GM12878 (cell line): ENCODE data around the gene DNAH17. TPM values are rescaled to one million over a fixed set of nuclear protein-coding genes. Genes with fewer than 3 reads are reported as not detected.

ENCODE experiments used
- ATAC-seq: fragments of 200-7000 bp; cut with Tn5 transposase; 3 replicates; pipeline ENCODE4 v1.9.1; 2020; ENCODE audit warnings: mild to moderate bottlenecking, moderate library complexity
- BruUV-seq: library from RNA; stranded (reverse); fragments of 400-500 nt; replicated peaks from 2 replicates; lab custom pipeline; 2021; lab: Mats Ljungman, UMichigan
- CTCF ChIA-PET: fragments of 300-600 bp; sonication (Branson Sonifier 250); formaldehyde crosslinking; extraction: SDS; loops from one replicate; lab custom pipeline; 2021; ENCODE audit warnings: inconsistent platforms; lab: Yijun Ruan, JAX
- POLR2A ChIA-PET: fragments of 350-600 bp; formaldehyde crosslinking; extraction: SDS; loops from one replicate; lab custom pipeline; 2021; ENCODE audit warnings: inconsistent platforms; lab: Charles Lee
- RAD21 ChIA-PET: fragments of 300-600 bp; sonication (Branson Sonifier 250); formaldehyde crosslinking; loops from one replicate; lab custom pipeline; 2023; ENCODE audit warnings: antibody characterized with exemption; ENCODE audit not compliant: unreplicated experiment; lab: Charles Lee
- SMC1A ChIA-PET: fragments of 300-600 bp; sonication (Branson Sonifier 250); formaldehyde crosslinking; loops from one replicate; lab custom pipeline; 2023; ENCODE audit not compliant: unreplicated experiment, uncharacterized antibody; lab: Charles Lee
- DNase-seq: peaks from one replicate; pipeline ENCODE4 v3.0.0-alpha.2; 2011; ENCODE audit warnings: low read depth, low spot score
- FAIRE-seq: peaks from 3 replicates; lab custom pipeline; 2011; peaks lifted over from hg19 to GRCh38; lab: Jason Lieb, UNC
- H2AFZ ChIP-seq: 2 replicates; pipeline ENCODE4 v1.6.0; 2011; ENCODE audit warnings: low read depth, low read length, control low read depth; ENCODE audit not compliant: control insufficient read depth
- H3K27ac ChIP-seq: 2 replicates; pipeline ENCODE4 v1.5.1; 2011; ENCODE audit warnings: control low read depth; ENCODE audit not compliant: control insufficient read depth, insufficient read depth
- H3K27me3 ChIP-seq, 2 experiments: replicated peaks in 1 of 2; 2 replicates each; pipeline versions ENCODE4 v1.6.0 to v1.6.1; 2011; ENCODE audit warnings: low read length in 1 of 2; ENCODE audit not compliant: control insufficient read depth in 2 of 2, insufficient read depth in 2 of 2
- H3K36me3 ChIP-seq, 2 experiments: 2 replicates each; pipeline ENCODE4 v1.5.1; 2011; ENCODE audit warnings: low read length in 1 of 2; ENCODE audit not compliant: control insufficient read depth in 2 of 2, insufficient read depth in 2 of 2
- H3K4me1 ChIP-seq: 2 replicates; pipeline ENCODE4 v1.6.1; 2011; ENCODE audit warnings: mild to moderate bottlenecking, low read length, moderate library complexity, mixed read lengths; ENCODE audit not compliant: control insufficient read depth, insufficient read depth
- H3K4me2 ChIP-seq: 2 replicates; pipeline ENCODE4 v1.6.0; 2011; ENCODE audit warnings: control low read depth; ENCODE audit not compliant: control insufficient read depth, insufficient read depth
- H3K4me3 ChIP-seq: fragments of 200-600 bp; sonication (generic); 2 replicates; pipeline ENCODE4 v1.5.1; 2016
- H3K79me2 ChIP-seq: 2 replicates; pipeline ENCODE4 v1.6.0; 2011; ENCODE audit warnings: low read length; ENCODE audit not compliant: control insufficient read depth, insufficient read depth
- H3K9ac ChIP-seq: 2 replicates; pipeline ENCODE4 v1.8.0; 2011; ENCODE audit warnings: low read length, control low read depth, mixed read lengths; ENCODE audit not compliant: control insufficient read depth, insufficient read depth
- H3K9me3 ChIP-seq: replicated peaks from 3 replicates; pipeline ENCODE4 v1.5.1; 2011; ENCODE audit warnings: mild to moderate bottlenecking, low read length; ENCODE audit not compliant: control insufficient read depth, insufficient read depth
- H4K20me1 ChIP-seq: 2 replicates; pipeline ENCODE4 v1.6.0; 2011; ENCODE audit not compliant: control insufficient read depth, insufficient read depth
- CEBPB ChIP-seq, 2 experiments: fragments of 150-350 bp in 1 of 2; IDR thresholded peaks; 2 replicates each; pipeline ENCODE4 v1.6.1; 2012 to 2014; ENCODE audit warnings: low read depth in 2 of 2, low read length in 2 of 2, borderline replicate concordance in 1 of 2, inconsistent platforms in 1 of 2
- EZH2 ChIP-seq: IDR thresholded peaks from 2 replicates; pipeline ENCODE4 v1.6.1; 2012; ENCODE audit warnings: low read depth, mild to moderate bottlenecking, control low read depth, inconsistent platforms, low read length, borderline replicate concordance; ENCODE audit not compliant: control insufficient read depth
- FOXM1 ChIP-seq: IDR thresholded peaks from 2 replicates; pipeline ENCODE4 v1.6.1; 2012; ENCODE audit warnings: low read depth, mild to moderate bottlenecking, inconsistent platforms, low read length, moderate library complexity
- GATAD2B ChIP-seq: fragments of 450-650 bp; conservative IDR thresholded peaks from 2 replicates; pipeline ENCODE4 v1.6.1; 2017; ENCODE audit warnings: low read depth, mild to moderate bottlenecking, moderate library complexity
- MLLT1 ChIP-seq: fragments of 450-650 bp; IDR thresholded peaks from 2 replicates; pipeline ENCODE4 v1.6.1; 2016; ENCODE audit warnings: mild to moderate bottlenecking
- NR2C2 ChIP-seq: IDR thresholded peaks from 2 replicates; pipeline ENCODE4 v1.6.1; 2011; ENCODE audit warnings: borderline replicate concordance, low read depth; ENCODE audit not compliant: control insufficient read depth, insufficient read length
- PBX3 ChIP-seq: IDR thresholded peaks from 2 replicates; pipeline ENCODE4 v1.6.1; 2011; ENCODE audit warnings: mild to moderate bottlenecking, low read depth, low read length, moderate library complexity; ENCODE audit not compliant: insufficient replicate concordance
- RBBP5 ChIP-seq: fragments of 200-600 bp; sonication (generic); conservative IDR thresholded peaks from 2 replicates; pipeline ENCODE4 v1.6.1; 2016
- RFX5 ChIP-seq: IDR thresholded peaks from 2 replicates; pipeline ENCODE4 v1.6.1; 2011; ENCODE audit warnings: low read depth, low read length, improper control_type of control experiment
- SRF ChIP-seq, 2 experiments: IDR thresholded peaks; 2 replicates each; pipeline ENCODE4 v1.6.1; 2011; ENCODE audit warnings: low read depth in 2 of 2, low read length in 2 of 2, mild to moderate bottlenecking in 1 of 2, moderate library complexity in 1 of 2
- STAT1 ChIP-seq: fragments of 450-650 bp; conservative IDR thresholded peaks from 2 replicates; pipeline ENCODE4 v1.6.1; 2014; ENCODE audit warnings: antibody characterized with exemption, mild to moderate bottlenecking
- SUZ12 ChIP-seq: fragments of 200-600 bp; sonication (generic); IDR thresholded peaks from one replicate; pipeline ENCODE4 v1.6.1; 2018; ENCODE audit warnings: antibody characterized with exemption, mild to moderate bottlenecking; ENCODE audit not compliant: unreplicated experiment
- ZNF24 ChIP-seq: fragments of 450-650 bp; IDR thresholded peaks from 2 replicates; pipeline ENCODE4 v1.6.1; 2017; ENCODE audit warnings: antibody characterized with exemption, mild to moderate bottlenecking
- WGBS: methylation state at CpG from one replicate; pipeline ENCODE4 v1.1.6; 2016; ENCODE audit warnings: low lambda C conversion rate; ENCODE audit not compliant: insufficient replicate concordance, insufficient coverage; ENCODE audit errors: missing lambda C conversion rate; 5-methylcytosine and 5-hydroxymethylcytosine counted together
- in situ Hi-C: fragments of 300-500 bp; cut with MboI; formaldehyde crosslinking; loops from 9 replicates; pipeline ENCODE4 v1.14.3; 2018; ENCODE audit warnings: mixed read lengths
- intact Hi-C: fragments of 100-400 bp; cut with micrococcal nuclease; formaldehyde crosslinking; loops from one replicate; pipeline ENCODE4 v1.14.2; 2022; ENCODE audit not compliant: unreplicated experiment
- polyA plus RNA-seq, 11 experiments: library from polyadenylated mRNA; depleted of rRNA in 4 of 11; unstranded in 6 of 11; stranded (reverse) in 5 of 11; fragments of >200 nt; fragmentation: Nextera tagmentation in 4 of 11; fragmentation: Illumina TruSeq in 1 of 11; extraction: Ambion mirVana in 4 of 11; extraction: Trizol in 1 of 11; gene quantifications; 1 replicate in 1 of 11; 2 replicates in 10 of 11; pipeline versions ENCODE4 v1.2.1 to v1.2.3, GENCODE V29; 2011 to 2016; ENCODE audit warnings: inconsistent platforms in 2 of 11, missing spikeins in 2 of 11, low read depth in 1 of 11
- total RNA-seq, 4 experiments: library from RNA; depleted of rRNA in 3 of 4; stranded (reverse); fragments of >200 nt in 3 of 4; fragmentation: Illumina TruSeq in 1 of 4; extraction: Trizol in 1 of 4; gene quantifications; 2 replicates each; pipeline versions ENCODE4 v1.2.1 to v1.2.3, GENCODE V29; 2013 to 2021

DNAH17 gene
- total and polyA plus RNA-seq, 10 of the 15 experiments (the other 5 are each of a cell fraction or from before 2014, with no cell fraction given), result 0.16 to 2.9 (median 0.56) TPM

- Histone ChIP-seq H3K4me2 (no peak overlapping the region), H3K27me3 (no peaks in the 10 kb centered on the region; a peak in 1 of 4 replicates), H3K9me3 (no peaks in the 10 kb centered on the region; the same call in 2 of the 3 replicates), H4K20me1 (no peaks in the 10 kb centered on the region), H2AFZ (no peak overlapping the region), H3K4me1 (no peaks in the 10 kb centered on the region; the same call in 1 of the 2 replicates), H3K9ac (no peak overlapping the region), H3K79me2 (no peaks in the 10 kb centered on the region), H3K27ac (no peak overlapping the region), H3K4me3 (no peak overlapping the region), H3K36me3 (no peaks in the 10 kb centered on the region)
- TF ChIP-seq CEBPB (IDR thresholded peaks at IDR 0.05; ENCODE audit: borderline replicate concordance in 1 of 2, low read depth in 2 of 2, low read length in 2 of 2), result no peak
- no peak for TF ChIP-seq STAT1
- TF ChIP-seq RFX5, result no peak
- TF ChIP-seq FOXM1, result no peak
- no peak for TF ChIP-seq GATAD2B
- WGBS, result 46% methylated on average over 23 of the region's 26 CpGs
- intact Hi-C loops, result no loop called here
- ChIA-PET CTCF (no interaction called here), RAD21 (no interaction called here), POLR2A (no interaction called here), SMC1A (no interaction called here)
- no TSS peak for BruUV-seq
- ATAC-seq (no peak), DNase-seq (no peak), FAIRE-seq (no peak)
- in situ Hi-C loops, result no loop called here
These were observed 45.5 kb upstream of the DNAH17 start for GRCh38 chr17:78622491-78623265.

- Histone ChIP-seq H3K4me3 (no peak overlapping the region), H3K9me3 (no peaks in the 10 kb centered on the region; the same call in 2 of the 3 replicates), H3K4me2 (no peak overlapping the region), H3K79me2 (no peaks in the 10 kb centered on the region), H3K36me3 (no peaks in the 10 kb centered on the region), H3K4me1 (no peaks in the 10 kb centered on the region; the same call in 1 of the 2 replicates), H4K20me1 (no peaks in the 10 kb centered on the region), H3K27me3 (no peaks in the 10 kb centered on the region; a peak in 1 of 4 replicates), H3K9ac (no peak overlapping the region), H3K27ac (no peak overlapping the region), H2AFZ (no peak overlapping the region)
- FAIRE-seq, result no peak
- CTCF ChIA-PET, result no interaction called here
- TF ChIP-seq SUZ12 (no peak), EZH2 (no peak), MLLT1 (no peak), RBBP5 (no peak), NR2C2 (no peak), PBX3 (no peak), ZNF24 (no peak), CEBPB (IDR thresholded peaks at IDR 0.05; ENCODE audit: borderline replicate concordance in 1 of 2, low read depth in 2 of 2, low read length in 2 of 2) (no peak), SRF (IDR thresholded peaks at IDR 0.05; ENCODE audit: low read depth in 2 of 2, low read length in 2 of 2) (no peak)
- BruUV-seq, result no TSS peak
- no peak for DNase-seq
- POLR2A ChIA-PET, result no interaction called here
- no peak for ATAC-seq
- 65% methylated on average over 26 of the region's 26 CpGs for WGBS
- in situ Hi-C loops, result no loop called here
- SMC1A ChIA-PET, result no interaction called here
- intact Hi-C loops, result no loop called here
- RAD21 ChIA-PET, result no interaction called here
These were observed 44.7 kb upstream of the DNAH17 start for GRCh38 chr17:78621720-78622490.
